C4-2B (cell line): ENCODE results near the gene SLC22A7.

Experiments
- H3K27ac ChIP-seq: fragments of 450-650 bp; 2 replicates; pipeline ENCODE4 v1.5.1; 2017
- ZFX ChIP-seq: fragments of 450-650 bp; IDR thresholded peaks from 2 replicates; pipeline ENCODE4 v1.6.1; 2017
- TF ChIP-seq, protein P1 (sequence below): fragments of 450-650 bp; conservative IDR thresholded peaks from 2 replicates; pipeline ENCODE4 v1.5.1; 2017; ENCODE audit warnings: mild to moderate bottlenecking

The SLC22A7 gene

DNA sequence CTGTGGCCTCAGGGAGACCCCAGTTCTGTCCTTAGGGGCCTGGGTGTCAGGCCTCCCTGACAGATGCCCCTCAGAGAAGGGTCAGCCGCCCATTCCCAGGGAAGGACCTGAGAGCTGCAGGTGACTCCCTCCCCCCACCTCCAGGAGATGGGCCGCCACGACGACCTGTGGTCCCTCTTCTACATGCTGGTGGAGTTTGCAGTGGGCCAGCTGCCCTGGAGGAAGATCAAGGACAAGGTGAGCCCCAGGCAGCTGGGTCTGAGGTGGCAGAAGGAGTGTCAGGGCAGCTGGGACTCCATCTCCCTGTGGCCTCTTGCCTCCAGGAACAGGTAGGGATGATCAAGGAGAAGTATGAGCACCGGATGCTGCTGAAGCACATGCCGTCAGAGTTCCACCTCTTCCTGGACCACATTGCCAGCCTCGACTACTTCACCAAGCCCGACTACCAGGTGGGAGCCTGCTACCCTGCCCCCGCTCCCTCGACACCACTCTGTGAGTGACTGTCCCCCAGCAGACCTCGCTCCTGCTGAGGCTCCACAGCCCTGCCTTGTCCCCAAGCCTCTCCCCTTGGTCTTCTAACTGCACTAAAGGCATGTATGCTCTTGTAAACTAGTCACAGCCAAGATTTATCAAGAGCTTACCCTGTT is 42.5 kb upstream of the SLC22A7 start:
- no peak overlapping the region for H3K27ac ChIP-seq
- TF ChIP-seq ZFX = no peak
- TF ChIP-seq, protein P1, sequence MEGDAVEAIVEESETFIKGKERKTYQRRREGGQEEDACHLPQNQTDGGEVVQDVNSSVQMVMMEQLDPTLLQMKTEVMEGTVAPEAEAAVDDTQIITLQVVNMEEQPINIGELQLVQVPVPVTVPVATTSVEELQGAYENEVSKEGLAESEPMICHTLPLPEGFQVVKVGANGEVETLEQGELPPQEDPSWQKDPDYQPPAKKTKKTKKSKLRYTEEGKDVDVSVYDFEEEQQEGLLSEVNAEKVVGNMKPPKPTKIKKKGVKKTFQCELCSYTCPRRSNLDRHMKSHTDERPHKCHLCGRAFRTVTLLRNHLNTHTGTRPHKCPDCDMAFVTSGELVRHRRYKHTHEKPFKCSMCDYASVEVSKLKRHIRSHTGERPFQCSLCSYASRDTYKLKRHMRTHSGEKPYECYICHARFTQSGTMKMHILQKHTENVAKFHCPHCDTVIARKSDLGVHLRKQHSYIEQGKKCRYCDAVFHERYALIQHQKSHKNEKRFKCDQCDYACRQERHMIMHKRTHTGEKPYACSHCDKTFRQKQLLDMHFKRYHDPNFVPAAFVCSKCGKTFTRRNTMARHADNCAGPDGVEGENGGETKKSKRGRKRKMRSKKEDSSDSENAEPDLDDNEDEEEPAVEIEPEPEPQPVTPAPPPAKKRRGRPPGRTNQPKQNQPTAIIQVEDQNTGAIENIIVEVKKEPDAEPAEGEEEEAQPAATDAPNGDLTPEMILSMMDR = no peak

GRCh38 chr6:43256670-43257366 is 41.2 kb upstream of the SLC22A7 start:
- TF ChIP-seq, protein P1 = no peak
- TF ChIP-seq ZFX = no peak
- H3K27ac ChIP-seq = no peak overlapping the region

GRCh38 chr6:43257367-43258145 is 40.5 kb upstream of the SLC22A7 start:
- H3K27ac ChIP-seq = no peak overlapping the region
- TF ChIP-seq, protein P1 = no peak
- no peak for TF ChIP-seq ZFX

DNA sequence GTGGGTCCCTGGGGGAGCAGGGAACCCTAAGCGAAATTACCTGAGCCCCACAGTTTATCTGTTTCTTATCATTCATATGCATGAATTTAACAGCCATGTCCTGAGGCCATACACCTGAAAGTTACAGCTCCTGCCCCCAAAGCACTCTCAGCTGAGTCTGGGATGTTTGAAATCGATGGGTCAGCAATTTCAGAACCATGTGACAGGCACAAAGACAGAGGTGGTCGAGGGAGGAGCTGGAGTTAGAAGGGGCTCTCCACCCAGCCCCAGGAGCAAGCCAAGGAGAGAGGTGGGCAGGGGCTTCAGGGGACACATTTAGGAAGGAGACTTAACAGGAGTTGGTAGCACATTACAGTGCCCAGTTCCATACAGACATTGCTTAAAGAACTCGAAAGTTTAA is 39.9 kb upstream of the SLC22A7 start:
- TF ChIP-seq ZFX = no peak
- TF ChIP-seq, protein P1 = no peak
- no peak overlapping the region for H3K27ac ChIP-seq

GRCh38 chr6:43258807-43259686 is 39.0 kb upstream of the SLC22A7 start:
- no peak overlapping the region for H3K27ac ChIP-seq
- TF ChIP-seq, protein P1 = no peak
- TF ChIP-seq ZFX = no peak

- no peak overlapping the region for H3K27ac ChIP-seq
- TF ChIP-seq, protein P1 = no peak
- no peak for TF ChIP-seq ZFX
Observed at GRCh38 chr6:43260791-43261190, 37.3 kb upstream of the SLC22A7 start.
